NCI-H510A (cell line): Measurements from ENCODE around the gene ASAP3.
A peak's percentile ranks its signal among the peaks of the same experiment; 100 is the strongest.

ENCODE experiments used
- DNase-seq: peaks from one replicate; lab custom pipeline; 2025; lab: John Stamatoyannopoulos, UW

Gene ASAP3

DNA sequence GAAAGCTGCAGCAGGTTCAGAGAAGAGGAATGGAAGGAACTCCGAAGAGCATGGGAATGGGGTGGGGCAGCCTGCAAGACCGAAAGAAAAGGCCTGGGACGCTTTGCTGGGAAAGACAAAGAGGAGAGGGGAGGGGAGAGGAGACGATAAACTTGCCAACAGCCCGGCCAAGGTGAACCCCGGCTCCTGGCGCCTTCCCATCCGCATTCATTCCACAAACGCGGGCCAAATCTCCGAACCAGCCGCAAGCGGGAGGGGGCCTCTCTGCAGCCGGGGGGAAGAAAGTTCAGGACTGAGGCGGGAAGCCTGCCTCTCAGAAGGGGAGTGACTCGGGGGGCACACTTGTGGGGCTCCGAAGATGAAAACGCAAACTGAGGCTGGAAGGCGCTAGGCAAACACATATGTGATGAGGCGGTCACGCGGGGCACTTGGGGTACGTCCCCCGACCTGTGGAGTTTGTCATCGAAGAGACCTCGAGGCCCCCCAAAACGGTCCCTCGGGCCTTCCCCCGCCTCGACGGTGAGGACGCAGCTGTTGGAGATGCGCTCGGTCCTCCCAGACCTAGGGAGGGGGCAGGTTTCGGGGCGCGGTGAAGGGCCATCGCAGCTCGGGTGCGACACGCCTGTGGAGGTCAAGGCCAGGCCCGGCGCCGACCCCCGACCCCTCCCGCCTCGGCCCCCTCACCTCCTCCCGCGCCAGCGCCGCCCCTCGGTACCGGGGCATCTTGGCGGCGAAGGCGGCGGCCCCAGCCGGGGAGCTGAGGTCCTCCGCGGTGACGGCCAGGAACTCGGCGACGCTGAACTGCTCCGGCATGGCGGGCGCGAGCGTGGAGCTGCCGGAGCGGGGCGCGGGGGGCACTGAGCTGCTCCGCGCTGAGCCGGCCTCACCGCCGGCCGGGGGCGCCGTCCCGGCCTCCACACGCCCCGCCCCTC, at the start of gene ASAP3:
Gene ASAP3 (minus strand): TSS at position 859 of the 932 bp plus-strand sequence. CDS start 46 bp downstream, at position 813.
- DNase-seq, result no peak

DNA sequence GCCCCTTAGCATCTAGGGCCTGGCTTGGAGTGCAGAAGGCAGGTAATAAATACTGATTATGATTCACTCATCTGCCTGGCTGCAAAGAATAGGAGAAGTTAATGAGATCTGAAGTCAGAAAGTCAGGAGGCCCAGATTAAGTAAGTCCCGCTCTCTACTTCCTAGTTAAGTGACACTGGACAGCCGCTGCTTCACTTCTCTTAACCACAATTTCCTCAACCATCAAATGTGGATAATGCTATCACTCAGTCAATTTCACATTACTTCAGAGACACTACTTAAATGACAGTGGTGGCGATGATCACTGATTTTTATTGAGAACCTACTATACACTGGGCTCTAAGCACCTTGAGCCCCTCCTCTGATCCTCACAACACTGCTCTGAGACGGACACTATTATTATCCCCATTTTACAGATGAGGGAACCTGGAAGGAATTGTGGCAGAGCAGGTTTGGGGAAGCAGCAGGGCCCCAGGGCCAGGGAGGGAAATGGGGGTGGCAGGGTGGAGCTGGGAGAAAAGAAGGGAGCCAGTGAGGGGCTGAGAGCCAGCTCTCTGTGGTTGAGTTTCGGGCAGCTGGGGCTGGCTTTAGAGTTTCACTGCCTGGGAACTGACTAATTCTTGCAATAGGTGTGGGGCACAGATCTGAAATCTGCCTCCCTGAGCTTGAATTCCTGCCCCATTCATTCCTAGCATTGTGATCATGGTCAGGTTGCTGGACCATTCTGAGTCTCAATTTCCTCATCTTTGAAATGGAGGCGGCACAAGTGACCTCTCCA, 49.5 kb upstream of the ASAP3 start:
- no peak for DNase-seq

DNA sequence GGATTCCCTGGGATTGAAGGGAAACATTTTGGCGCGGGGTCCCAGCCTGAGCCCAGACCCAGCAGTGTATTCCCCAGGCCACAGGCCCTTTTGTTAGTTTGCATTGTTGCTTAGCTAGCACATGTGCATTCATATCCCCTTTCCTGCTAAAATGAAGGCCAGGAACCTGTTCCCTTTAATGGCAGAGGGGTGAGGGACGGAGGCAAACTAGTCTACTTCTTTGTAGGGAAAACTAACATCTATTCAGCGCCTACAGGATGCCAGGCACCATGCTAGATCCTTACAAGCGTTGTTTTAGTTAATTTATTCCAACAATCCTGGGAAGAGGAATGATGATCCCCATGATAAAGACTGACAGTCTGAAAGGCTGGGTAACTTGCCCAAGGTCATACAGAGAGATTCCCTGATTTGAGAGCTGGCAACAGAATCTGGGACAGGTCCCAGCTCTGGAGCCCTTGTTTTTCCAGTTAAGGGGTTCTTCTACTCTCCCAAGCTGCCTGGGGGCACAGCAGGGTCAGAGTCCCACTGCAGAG, 47.6 kb upstream of the ASAP3 start:
- no peak for DNase-seq

DNA sequence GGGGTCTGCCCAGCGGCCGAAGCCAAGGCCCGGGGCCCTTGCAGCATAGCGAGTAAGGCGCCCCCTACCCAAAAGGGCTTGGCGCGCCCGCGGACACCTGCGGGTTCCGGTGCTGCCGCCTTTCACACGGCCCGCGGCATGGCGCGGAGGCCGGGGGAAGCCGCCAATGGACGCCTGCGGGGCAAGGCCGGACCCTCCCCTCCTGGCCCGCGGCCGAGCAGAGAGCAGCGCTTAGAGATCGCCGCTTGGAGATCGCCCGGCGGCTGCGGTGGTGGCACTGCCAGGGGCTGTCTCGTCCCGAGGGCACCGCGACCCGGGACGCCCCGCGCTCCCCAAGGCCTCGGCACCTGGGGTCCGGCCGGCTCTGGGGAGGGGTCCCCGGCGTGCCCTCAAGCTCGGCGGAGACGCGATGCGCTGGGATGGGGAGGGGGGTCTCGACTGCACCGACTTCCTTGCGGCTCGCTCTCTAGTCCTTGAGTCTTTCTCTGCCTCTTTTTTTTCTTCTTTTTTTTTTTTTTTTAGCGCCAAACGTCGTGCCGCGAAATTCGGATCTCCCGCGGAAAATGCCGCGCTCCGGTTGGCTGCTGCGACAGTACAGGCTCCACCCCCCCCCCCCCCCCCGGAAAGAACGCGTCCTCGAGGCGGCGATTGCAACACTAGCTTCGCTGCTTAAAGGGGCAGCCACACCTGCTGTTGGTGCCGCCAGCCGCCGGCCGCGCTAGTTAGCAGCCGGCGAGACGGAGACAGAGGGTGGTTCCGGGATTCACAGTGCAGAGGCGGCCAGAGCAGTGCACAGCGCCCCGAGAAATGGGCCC, 47.0 kb upstream of the ASAP3 start, which contains the start of gene E2F2:
Gene E2F2 (minus strand): TSS at position 487 of the 815 bp plus-strand sequence. CDS start 440 bp downstream, at position 47.
- DNase-seq, result peak; percentile 89

DNA sequence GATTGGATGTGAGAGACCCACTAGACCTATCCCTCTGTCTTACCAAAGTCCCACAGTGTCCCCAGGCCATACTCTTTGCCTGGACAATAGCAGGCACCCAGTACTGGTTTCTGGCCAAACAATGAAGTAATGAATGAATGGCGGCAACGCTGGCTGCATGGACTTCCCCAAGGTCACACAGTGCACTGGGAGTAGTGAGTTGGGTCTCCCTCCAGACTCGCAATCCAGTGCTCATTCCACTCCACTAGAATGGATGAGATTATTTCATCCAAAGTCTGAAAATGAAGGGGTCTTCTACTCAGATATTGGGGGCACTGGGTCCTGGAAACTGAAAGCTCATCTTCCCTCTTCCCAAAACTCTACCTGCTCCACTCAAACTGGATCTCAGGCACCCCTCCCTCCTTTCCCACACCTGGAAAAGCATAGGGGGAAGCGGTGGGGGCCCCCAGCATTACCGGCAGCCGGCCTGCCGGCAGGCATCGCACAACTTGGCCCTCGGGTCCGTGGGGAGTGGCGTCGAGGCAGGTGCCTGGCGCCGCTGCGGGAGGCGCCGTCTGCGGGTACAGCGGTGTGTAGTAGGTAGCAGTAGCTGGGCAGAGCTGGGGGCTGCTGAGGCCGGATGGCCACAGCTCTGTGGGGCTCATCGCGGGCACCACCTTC, 46.2 kb upstream of the ASAP3 start:
- DNase-seq, result no peak

DNA sequence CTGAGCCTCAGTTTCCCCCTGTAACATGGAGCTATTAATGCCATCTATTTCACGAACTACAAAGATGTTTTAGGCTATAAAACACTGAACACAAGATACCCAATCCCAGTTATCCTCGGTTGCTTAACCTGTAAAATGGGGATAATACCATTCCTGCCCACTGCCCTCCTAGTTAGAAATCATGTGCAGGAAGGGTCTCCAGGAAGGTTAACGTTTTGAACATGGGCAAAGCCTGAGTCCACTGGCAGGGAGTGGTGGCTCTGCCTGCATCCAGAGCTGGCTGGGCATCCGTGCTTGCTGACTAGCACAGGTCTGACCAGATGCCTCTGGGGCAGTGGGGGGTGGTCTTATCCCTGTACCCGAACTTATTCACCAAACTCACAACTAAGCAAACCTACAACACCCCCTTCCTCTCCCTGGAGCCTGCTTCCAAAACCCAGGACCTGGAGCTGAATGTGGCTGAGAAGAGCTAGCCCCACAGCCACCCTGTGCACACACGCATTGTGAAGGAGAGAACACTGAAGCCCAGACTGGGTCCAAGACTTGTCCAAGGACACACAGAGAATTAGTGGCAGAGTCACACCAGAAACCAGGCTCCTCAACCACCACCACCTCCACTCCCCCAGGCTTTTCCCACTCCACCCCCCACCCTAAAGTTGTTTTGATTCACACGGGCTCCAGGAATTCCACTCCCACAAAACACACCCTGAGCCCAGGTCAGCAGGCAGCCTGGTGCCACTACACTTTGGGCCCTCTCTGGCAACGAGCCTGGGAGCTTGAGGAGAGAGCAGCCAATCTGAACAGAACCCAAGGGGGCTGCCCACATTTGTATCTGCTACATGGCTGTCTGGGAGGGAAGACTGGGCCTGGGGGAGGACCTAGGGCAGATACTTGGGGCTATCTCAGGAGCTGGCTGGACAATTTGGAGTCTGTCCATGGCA, 45.4 kb upstream of the ASAP3 start:
- no peak for DNase-seq

DNA sequence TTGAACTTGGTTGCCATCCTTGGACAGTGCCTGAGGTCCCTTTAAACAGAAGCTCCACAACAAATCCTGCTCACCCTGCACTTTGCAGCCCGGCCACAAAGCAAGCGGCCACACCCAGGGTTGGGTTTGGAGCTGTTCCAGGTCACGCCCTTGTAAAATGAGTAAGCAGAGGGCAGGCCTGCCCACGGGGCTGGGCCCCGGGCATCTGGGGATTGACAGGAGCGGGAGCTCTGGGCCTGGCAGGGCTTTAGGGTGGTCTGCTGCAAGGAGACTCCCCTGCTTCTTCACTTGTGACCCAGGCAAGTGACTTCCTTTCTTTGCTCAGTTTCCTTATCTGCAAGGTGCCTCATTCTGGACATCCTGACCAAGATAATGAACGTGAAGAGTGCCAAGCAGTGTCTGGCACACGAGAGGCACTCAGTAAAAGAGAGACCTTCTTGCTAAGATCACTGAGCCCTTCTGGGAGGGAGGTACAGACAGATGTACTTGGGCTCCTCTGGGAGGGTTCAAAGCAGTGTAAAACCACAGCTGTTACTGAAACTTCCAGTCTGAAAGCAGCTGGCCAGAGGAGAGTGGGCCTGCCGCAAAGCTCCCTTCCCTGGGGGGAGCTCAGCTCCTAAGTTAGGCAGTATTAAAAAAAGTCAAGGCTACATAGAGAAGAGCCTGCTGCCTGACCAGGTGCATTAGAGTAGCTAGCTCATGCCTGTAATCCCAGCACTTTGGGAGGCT, 44.4 kb upstream of the ASAP3 start:
- DNase-seq, result peak; percentile 81

DNA sequence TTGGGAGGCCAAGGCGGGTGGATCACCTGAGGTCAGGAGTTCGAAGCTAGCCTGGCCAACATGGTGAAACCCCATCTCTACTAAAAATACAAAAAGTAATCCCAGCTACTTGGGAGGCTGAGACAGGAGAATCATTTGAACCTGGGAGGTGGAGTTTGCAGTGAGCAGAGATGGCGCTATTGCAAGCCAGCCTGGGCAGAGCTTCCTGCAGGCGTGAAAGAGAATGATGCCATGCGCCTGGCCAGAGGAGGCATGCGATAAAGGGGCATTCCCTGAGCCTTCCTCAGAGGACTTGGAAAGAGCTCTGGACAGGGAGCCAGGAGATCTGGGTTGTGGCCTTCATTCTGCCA, 43.9 kb upstream of the ASAP3 start:
- DNase-seq, result no peak

DNA sequence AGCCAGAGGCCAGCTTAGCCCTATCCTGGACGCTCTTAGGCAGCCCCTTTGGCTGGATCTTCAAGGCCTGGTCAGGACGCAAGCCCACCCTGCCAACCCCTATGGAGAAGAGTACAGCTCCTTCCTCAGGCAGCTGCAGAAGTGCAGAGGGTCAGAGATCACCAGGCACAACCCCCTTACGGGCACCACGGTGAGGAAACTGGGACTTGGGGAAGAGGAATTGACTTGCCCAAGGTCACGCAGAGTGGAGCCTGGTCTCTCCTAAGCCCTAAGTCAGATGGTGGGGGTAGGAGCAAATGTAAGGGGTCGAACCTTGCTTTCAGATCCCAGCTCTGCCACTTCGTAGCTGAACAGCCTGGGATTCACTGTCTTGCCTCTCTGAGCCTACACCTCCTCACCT, 43.4 kb upstream of the ASAP3 start:
- DNase-seq, result no peak

DNA sequence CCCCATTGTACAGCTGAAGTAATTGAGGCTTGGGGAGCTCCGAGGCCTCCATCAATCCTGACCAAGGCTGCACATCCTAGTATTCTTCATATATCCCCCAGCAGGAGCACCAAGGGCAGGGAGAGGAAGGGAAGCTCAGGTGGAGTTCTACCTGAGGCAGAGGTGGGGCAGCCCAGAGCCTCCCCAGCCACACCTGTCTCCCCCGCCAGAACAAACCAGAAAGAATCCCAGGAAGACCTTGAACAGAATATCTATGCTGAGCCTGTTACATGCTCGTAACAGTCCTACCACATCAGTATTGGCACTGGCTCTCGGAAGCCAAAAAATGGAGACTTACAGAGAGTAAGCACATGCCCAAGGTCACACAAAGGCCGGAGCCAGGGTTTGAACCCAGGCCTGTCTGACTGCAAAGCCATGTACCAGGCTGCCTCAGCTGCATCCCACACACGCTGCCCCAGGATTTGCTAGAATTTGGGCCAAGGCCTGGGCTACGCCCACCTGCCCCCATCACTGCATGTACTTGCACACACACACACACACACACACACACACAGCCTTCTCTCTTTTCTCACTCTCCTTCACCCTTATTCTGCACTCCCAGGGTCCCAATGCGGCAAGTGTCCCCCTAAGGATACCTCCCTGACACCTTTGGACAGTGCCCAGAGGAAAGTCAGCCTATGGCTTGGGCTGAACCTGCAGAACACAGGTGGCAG, 42.5 kb upstream of the ASAP3 start:
- DNase-seq, result no peak

DNA sequence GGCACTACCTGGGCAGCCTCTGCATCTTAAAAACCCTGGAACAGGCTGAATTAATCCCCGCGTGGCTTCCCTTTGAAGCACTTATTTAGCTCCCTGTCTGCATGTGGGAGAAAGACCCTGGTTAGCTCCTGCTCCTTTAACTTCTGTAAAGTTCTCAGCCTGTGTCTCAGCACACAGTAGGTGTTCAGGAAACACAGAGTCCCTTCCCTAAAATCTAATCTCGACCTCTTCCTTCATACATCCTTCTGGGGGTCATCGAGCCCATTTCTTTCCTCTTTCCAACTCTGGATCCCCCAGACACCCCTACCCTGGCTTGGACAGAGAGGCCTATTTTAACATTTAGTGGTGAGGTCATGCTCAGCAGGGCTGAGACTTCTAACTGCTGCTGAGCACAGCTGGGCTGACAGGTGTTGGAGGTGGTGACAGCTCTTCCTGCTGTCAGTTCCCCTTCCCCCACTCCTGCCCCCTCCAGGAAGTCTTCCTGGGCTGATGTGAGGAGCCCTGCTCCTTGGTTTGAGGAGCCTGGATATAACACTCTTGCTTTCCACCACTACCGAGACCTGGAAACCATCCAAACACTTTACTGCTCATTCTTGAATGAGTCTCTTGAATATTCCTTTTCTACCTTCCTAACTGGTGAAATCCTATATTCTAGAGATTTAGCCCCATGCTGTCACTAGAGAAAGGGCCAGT, 41.7 kb upstream of the ASAP3 start:
- no peak for DNase-seq

DNA sequence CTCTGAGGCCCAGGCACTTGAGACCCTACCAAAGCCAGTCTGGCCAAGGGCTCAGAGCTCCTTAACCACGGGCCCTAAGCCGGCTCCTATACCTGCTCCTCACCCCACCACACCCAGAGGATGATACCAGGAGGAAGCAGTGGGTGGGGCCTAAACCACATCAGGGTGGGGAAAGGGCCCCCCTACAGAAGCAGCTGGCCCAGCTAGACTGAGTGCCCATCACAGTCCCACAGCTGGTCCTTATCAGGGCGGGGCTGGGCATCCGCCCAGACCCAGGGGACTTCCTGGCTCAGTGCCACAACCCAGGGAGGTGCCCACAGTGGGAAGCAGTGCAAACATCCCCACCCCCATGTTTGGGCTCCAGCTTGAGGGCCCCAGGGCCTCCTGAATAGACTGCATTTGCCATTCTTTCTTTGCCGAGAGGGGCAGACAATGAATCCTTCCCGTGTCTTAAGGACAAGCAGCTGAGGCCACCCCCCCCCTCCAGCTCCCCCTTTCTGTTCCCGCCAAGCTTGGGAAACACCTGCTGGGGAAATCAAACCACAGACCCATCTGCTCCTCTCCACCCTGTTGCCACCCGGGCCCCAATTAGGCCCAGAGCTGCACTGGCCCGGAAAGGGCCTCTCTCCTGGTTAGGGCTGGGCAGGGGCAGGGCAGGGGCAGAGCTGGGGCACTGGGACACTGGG, 40.9 kb upstream of the ASAP3 start:
- DNase-seq, result peak; percentile 85

DNA sequence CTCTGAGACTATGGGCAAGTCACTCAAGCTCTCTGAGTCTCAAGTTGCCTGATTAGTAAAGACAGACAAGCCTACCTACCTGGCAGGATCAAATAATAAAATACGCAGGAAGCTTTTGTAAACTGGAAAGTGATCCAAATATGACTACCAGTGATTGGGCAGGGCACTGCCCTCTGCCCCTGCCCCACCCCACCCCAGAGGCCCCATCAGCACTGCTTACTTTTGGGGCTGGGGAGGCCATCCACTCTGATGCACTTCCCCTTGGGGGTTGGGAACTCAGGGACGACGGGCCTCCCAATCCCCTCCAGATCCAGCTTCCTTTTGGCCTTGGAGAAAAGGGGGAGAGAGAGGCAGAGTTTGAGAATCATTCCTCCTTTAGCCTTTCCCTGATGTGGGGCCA, 40.2 kb upstream of the ASAP3 start:
- no peak for DNase-seq

DNA sequence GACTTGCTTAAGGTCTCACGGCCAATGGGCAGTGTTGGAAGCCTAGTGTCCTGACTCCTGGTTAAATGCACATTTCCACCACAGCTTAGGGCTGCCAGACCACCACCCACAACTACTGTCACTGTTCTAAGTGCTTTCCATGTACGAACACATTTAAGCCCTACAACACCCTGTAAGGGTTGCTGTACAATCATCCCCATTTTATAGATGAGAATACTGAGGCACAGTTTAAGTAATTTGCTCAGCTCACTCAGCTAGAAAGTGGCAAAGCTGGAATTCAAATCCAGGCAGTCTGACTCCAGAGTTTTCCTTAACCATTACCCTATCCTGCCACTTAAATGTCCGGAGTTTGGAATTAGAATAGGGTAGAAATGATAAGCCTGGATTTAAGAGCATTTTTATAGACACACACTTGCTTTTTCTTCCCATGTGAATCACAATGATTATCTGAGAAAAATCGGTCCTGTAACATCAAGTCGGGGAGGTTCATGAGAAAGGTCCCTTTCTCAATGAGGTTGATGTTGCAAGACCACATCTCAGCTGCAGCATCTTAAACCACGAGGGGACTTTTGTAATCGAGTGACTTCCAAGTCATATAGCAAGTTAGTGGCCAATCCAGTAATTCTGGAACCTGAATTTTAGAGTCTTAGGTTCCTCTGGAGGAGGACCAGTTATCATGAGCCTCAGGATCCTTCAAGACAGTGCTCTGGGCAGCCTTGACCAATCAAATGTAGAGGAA, 38.4 kb upstream of the ASAP3 start:
- no peak for DNase-seq

DNA sequence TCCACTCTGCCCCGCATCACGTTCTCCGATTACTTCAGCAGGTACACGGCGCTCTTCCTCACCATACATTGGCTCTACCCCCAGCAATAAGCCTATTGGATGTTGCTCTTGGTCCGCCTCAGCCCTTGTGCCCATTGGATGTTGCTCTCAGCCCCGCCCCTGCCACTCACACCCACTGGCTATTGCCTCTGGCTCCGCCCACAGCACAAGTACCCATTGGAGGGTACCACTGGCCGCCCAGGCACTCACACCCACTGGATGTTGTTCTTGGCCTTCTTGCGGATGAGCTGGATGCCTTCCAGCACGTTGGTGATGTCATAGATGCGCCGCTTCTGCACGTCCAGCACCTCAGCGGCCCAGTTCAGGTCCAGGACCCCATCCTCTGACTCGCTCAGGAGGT, 37.6 kb upstream of the ASAP3 start:
- DNase-seq, result peak; percentile 38

DNA sequence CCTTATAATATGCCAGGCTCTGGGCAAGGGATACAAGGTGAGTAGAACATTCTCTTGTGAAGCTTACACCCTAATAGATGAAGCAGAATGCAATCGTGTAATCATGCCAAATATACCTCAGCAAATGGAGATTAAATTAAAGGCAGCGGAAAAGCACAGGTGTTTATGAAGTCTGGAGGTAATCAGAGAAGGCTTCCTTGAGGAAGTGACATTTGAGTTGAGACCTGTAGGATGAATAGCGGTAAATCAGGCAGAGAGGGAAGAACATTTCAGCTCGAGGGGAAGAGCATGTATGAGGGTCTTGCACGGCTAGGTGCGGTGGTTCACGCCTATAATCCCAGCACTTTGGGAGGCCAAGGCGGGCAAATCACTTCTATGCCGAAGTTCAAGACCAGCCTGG, 33.6 kb upstream of the ASAP3 start:
- no peak for DNase-seq

DNA sequence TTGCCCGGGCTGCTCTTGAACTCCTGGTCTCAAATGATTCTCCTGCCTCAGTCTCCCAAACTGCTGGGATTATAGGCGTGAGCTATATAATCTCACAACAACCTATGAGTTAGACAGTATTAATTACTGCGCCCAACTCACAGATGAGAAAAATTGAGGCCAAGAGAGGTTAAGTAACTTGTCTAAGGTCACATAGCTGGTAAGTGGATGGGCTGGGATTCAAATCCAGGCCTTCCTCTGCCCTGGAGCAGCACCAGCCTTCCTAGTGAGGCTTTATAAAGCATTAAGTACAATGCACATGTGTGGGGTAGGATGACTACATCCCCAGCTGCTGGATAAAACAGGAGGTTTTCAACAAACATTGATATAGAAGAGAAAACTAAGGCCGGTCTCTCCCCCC, 31.9 kb upstream of the ASAP3 start:
- no peak for DNase-seq
